H1 (cell line): ENCODE measurements around the gene BAG1. TPM values are rescaled to one million over a fixed set of nuclear protein-coding genes. Genes with fewer than 3 reads are reported as not detected.

Experiments used
- ASH2L ChIP-seq: fragments of 200-600, 300-600 bp; sonication (generic); IDR thresholded peaks from one replicate; pipeline ENCODE4 v1.7.1; 2017; ENCODE audit warnings: low read length
- CBX5 ChIP-seq: fragments of 300-800, 300-1000 bp; sonication (generic); IDR thresholded peaks from 2 replicates; pipeline ENCODE4 v1.7.1; 2016; ENCODE audit warnings: antibody characterized with exemption, low read length, low read depth
- CTBP2 ChIP-seq: IDR thresholded peaks from 2 replicates; pipeline ENCODE4 v1.7.0; 2011; ENCODE audit warnings: borderline replicate concordance, mild to moderate bottlenecking, moderate library complexity, mixed read lengths, low read length; ENCODE audit not compliant: insufficient read depth, insufficient read length
- RBBP5 ChIP-seq: IDR thresholded peaks from 2 replicates; pipeline ENCODE4 v1.7.1; 2012; ENCODE audit warnings: low read depth, mild to moderate bottlenecking, inconsistent platforms, low read length, moderate library complexity, borderline replicate concordance
- SAP30 ChIP-seq: fragments of 300-600 bp; sonication (generic); IDR thresholded peaks from 2 replicates; pipeline ENCODE4 v1.7.1; 2012; ENCODE audit warnings: low read length, moderate library complexity, mild to moderate bottlenecking, inconsistent platforms; ENCODE audit not compliant: insufficient read depth, insufficient replicate concordance
- polyA plus RNA-seq, 7 experiments: library from polyadenylated mRNA; depleted of rRNA in 3 of 7; stranded (reverse) in 5 of 7; unstranded in 2 of 7; fragments of >200 nt in 5 of 7; fragments of 200-250 nt in 2 of 7; gene quantifications; 1 replicate in 5 of 7; 2 replicates in 1 of 7; 4 replicates in 1 of 7; pipeline versions ENCODE4 v1.2.1 to v1.2.3, GENCODE V29; 2011 to 2013; ENCODE audit warnings: missing spikeins in 2 of 7, mixed read lengths in 2 of 7
- total RNA-seq: library from RNA; stranded (reverse); fragmentation: NEBNext Ultra II Directional; extraction: Animal tissue kit (Norgen Biotek cat#: 25700); gene quantifications from 2 replicates; pipeline ENCODE4 v1.2.1, GENCODE V29; 2021

The BAG1 gene
- total and polyA plus RNA-seq, 2 of the 8 experiments (the other 6 are each of a cell fraction or from before 2014, with no cell fraction given): 14.7 to 59.8 TPM

GRCh38 chr9:33293782-33294181 is 29.3 kb upstream of the BAG1 start (continued):
- TF ChIP-seq ASH2L (no peak), CBX5 (no peak), CTBP2 (no peak), RBBP5 (no peak), SAP30 (no peak)
